Measurements from ENCODE around the gene CAPZA1. TPM values are rescaled to one million over a fixed set of nuclear protein-coding genes. Genes with fewer than 3 reads are reported as not detected.

Gene CAPZA1
- total RNA-seq, 2 experiments from 2014 or later = 166 to 179 TPM

DNA sequence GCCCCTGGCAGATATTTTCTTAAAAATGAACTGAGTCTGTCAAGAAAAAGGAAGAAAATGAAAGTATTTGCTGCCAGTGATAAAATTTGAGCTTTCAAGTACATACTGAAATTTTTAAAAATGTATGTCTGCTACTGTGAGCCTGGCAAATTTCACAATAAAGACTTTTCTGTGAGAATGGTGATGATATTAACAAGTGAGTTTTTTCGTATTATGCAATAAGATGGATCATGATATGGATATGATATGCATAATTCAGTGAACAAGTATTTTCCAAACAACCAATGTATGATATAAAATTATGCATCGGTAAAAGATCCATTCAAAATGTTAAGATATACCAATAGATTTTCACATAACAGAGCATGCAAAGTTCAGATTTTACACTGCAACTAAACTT, 16.6 kb upstream of the CAPZA1 start:
- Mint-ChIP-seq H3K27me3 (no peaks in the 10 kb centered on the region), H3K4me3 (no peak overlapping the region), H3K9me3 (no peaks in the 10 kb centered on the region), H3K36me3 (ENCODE audit: low read depth) (peaks cover 72% of the 10 kb centered on the region), H3K4me1 (ENCODE audit: low read depth) (no peaks in the 10 kb centered on the region), H3K27ac (no peak overlapping the region)
- Histone ChIP-seq H3K27ac (ENCODE audit: low read depth in 1 of 2, low read length in 2 of 2) (no peak overlapping the region), H3K4me1 (ENCODE audit: insufficient read depth, low read length) (no peaks in the 10 kb centered on the region), H3K36me3 (ENCODE audit: insufficient read depth, low read length) (peaks cover 28% of the 10 kb centered on the region), H3K4me3 (ENCODE audit: low read length) (no peak overlapping the region), H3K27me3 (ENCODE audit: control insufficient read depth in 1 of 2, insufficient read depth in 2 of 2, low read length in 2 of 2) (no peaks in the 10 kb centered on the region), H3K9me3 (ENCODE audit: control insufficient read depth in 1 of 2, insufficient read depth in 1 of 2, low read length in 2 of 2) (no peaks in the 10 kb centered on the region)
- no peak for TF ChIP-seq CTCF (IDR thresholded peaks at IDR 0.05)
- ChIA-PET CTCF (no interaction called here), POLR2A (no interaction called here)
- DNase-seq = no peak
- intact Hi-C loops (cut with DNase I, micrococcal nuclease) = no loop called here
- no peak for ATAC-seq (ENCODE audit: poor library complexity)

DNA sequence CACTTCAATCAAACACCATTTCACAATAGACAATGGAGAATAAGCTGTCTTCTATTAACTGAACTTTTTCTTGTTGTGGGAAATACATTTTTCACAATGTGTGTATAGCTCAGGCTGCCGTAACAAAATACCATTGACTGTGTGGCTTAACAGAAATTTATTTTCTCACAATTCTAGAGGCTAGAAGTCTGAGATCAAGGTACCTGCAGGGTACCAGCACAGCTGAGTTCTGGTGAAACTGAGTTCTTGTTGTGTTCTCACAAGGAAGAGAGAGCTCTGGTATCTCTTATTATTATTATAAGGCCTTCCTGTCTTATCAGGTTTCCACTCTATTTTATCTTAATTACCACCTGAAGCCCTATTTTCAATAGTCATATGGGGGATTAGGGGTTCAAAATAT, 16.1 kb upstream of the CAPZA1 start:
- intact Hi-C loops (cut with DNase I, micrococcal nuclease) = no loop called here

DNA sequence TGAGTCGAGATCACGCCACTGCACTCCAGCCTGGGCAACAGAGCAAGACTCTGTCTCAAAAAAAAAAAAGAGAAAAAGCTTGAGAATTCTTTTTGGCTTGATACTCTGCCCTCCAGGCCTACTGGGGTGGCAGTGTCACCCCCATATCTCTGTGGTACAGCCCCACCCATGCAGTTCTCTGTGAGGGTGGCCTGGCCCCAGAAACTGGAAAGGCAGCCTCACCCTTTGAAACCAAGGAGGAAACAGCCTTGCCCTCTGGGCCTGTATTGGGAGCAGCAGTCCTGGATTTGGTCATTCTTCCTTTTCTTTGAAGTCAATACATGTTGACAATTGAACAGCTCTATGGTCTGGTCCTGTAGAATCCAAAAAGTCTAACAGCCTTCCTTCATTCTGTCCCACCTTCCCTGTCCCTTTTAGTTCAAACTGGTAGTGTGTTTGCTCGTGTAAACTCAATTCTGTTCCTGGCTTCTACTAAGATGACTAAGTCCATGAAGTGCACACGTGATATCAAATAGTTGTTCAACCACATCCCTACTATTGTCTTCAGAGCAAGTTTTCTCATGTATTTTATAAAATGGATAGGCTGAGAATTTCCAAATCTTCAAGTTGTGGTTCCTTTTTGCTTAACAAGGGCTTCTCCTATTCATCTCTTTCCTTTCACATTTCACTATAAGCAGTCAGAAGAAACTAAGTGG, 13.9 kb upstream of the CAPZA1 start:
- Histone ChIP-seq H3K4me1 (ENCODE audit: insufficient read depth, low read length) (no peaks in the 10 kb centered on the region), H3K27me3 (ENCODE audit: control insufficient read depth in 1 of 2, insufficient read depth in 2 of 2, low read length in 2 of 2) (no peaks in the 10 kb centered on the region), H3K4me3 (ENCODE audit: low read length) (no peak overlapping the region), H3K36me3 (ENCODE audit: insufficient read depth, low read length) (peaks cover 32% of the 10 kb centered on the region), H3K9me3 (ENCODE audit: control insufficient read depth in 1 of 2, insufficient read depth in 1 of 2, low read length in 2 of 2) (no peaks in the 10 kb centered on the region), H3K27ac (ENCODE audit: low read depth in 1 of 2, low read length in 2 of 2) (no peak overlapping the region)
- Mint-ChIP-seq H3K4me3 (no peak overlapping the region), H3K36me3 (ENCODE audit: low read depth) (peaks cover 82% of the 10 kb centered on the region), H3K9me3 (no peaks in the 10 kb centered on the region), H3K27me3 (no peaks in the 10 kb centered on the region), H3K4me1 (ENCODE audit: low read depth) (no peaks in the 10 kb centered on the region), H3K27ac (no peak overlapping the region)
- intact Hi-C loops (cut with DNase I, micrococcal nuclease) = no loop called here
- POLR2A ChIA-PET = no interaction called here
- DNase-seq (no peak), ATAC-seq (ENCODE audit: poor library complexity) (no peak)
- CTCF ChIA-PET = no interaction called here
- TF ChIP-seq CTCF (IDR thresholded peaks at IDR 0.05) = no peak

More for the DNA sequence above, 16.1 kb upstream of the CAPZA1 start:
- Mint-ChIP-seq H3K4me1 (ENCODE audit: low read depth) (no peaks in the 10 kb centered on the region), H3K27ac (no peak overlapping the region), H3K4me3 (no peak overlapping the region), H3K36me3 (ENCODE audit: low read depth) (peaks cover 76% of the 10 kb centered on the region), H3K9me3 (no peaks in the 10 kb centered on the region), H3K27me3 (no peaks in the 10 kb centered on the region)
- Histone ChIP-seq H3K4me3 (ENCODE audit: low read length) (no peak overlapping the region), H3K27me3 (ENCODE audit: control insufficient read depth in 1 of 2, insufficient read depth in 2 of 2, low read length in 2 of 2) (no peaks in the 10 kb centered on the region), H3K9me3 (ENCODE audit: control insufficient read depth in 1 of 2, insufficient read depth in 1 of 2, low read length in 2 of 2) (no peaks in the 10 kb centered on the region), H3K27ac (ENCODE audit: low read depth in 1 of 2, low read length in 2 of 2) (no peak overlapping the region), H3K4me1 (ENCODE audit: insufficient read depth, low read length) (no peaks in the 10 kb centered on the region), H3K36me3 (ENCODE audit: insufficient read depth, low read length) (peaks cover 31% of the 10 kb centered on the region)
- no peak for TF ChIP-seq CTCF (IDR thresholded peaks at IDR 0.05)
- DNase-seq = no peak
- POLR2A ChIA-PET = no interaction called here
- CTCF ChIA-PET = no interaction called here
- ATAC-seq (ENCODE audit: poor library complexity) = no peak
